Measurements from ENCODE around the gene ENTPD1. TPM values are rescaled to one million over a fixed set of nuclear protein-coding genes. Genes with fewer than 3 reads are reported as not detected.
"Not testable (repeated sequence)": the region's sequence is repeated elsewhere in the genome, so short reads cannot be mapped to it uniquely, and the experiment has no call there.

ENTPD1 gene
- total and polyA plus RNA-seq, 12 donors, result 4.5 to 35.2 (median 18.3) TPM

- Histone ChIP-seq H3K9me3 (replicated peaks in 1 of 3) (no peaks in the 10 kb centered on the region), H3K4me3 (no peak overlapping the region), H3K27me3 (no peaks in the 10 kb centered on the region), H3K4me1 (replicated peaks in 1 of 2) (no peaks in the 10 kb centered on the region), H3K36me3 (replicated peaks in 1 of 2) (no peaks in the 10 kb centered on the region), H3K27ac (peak overlapping the region in 1 of 5 donors; percentile 32)
- intact Hi-C loops (cut with DNase I), result no loop called here
- TF ChIP-seq CTCF (IDR thresholded peaks at IDR 0.05) (no peak), POLR2A (IDR thresholded peaks at IDR 0.05) (no peak)
- no peak for DNase-seq
- WGBS, 4 donors, result 69 to 77% (median 73%) methylated on average over 3 of the region's 3 CpGs
Observed at GRCh38 chr10:95759233-95759826, 3.4 kb downstream of the ENTPD1 start.

GRCh38 chr10:95761939-95762492 is 6.1 kb downstream of the ENTPD1 start:
- H3K4me3 ChIP-seq, result no peak overlapping the region
- 59 to 66% (median 62%) methylated on average over 3 of the region's 3 CpGs for WGBS, 4 donors
- H3K27ac ChIP-seq, result no peak overlapping the region
- intact Hi-C loops (cut with DNase I), result no loop called here
- DNase-seq, result no peak
- TF ChIP-seq CTCF (IDR thresholded peaks at IDR 0.05) (no peak), POLR2A (IDR thresholded peaks at IDR 0.05) (no peak)
- no peaks in the 10 kb centered on the region for H3K27me3 ChIP-seq
- no peaks in the 10 kb centered on the region for H3K9me3 ChIP-seq (replicated peaks in 1 of 3)
- H3K4me1 ChIP-seq (replicated peaks in 1 of 2), result no peaks in the 10 kb centered on the region
- no peaks in the 10 kb centered on the region for H3K36me3 ChIP-seq (replicated peaks in 1 of 2)

GRCh38 chr10:95767884-95768556 is 12.1 kb downstream of the ENTPD1 start:
- H3K27me3 ChIP-seq, result no peaks in the 10 kb centered on the region
- TF ChIP-seq POLR2A (IDR thresholded peaks at IDR 0.05), result no peak
- no peak for TF ChIP-seq CTCF (IDR thresholded peaks at IDR 0.05)
- peak overlapping the region in 2 of 5 donors; percentile 51 to 62 for H3K27ac ChIP-seq
- H3K4me1 ChIP-seq (replicated peaks in 1 of 2), result peaks cover 0 to 8% of the 10 kb centered on the region in 2 donors
- DNase-seq, result peak in 5 of 7 donors; percentile 28 to 73 (median 52)
- intact Hi-C loops (cut with DNase I), result no loop called here
- no peak overlapping the region for H3K4me3 ChIP-seq
- H3K36me3 ChIP-seq (replicated peaks in 1 of 2), result no peaks in the 10 kb centered on the region
- no peaks in the 10 kb centered on the region for H3K9me3 ChIP-seq (replicated peaks in 1 of 3)

- TF ChIP-seq POLR2A (IDR thresholded peaks at IDR 0.05), result no peak
- no peak for TF ChIP-seq CTCF (IDR thresholded peaks at IDR 0.05)
- no peak overlapping the region for H3K27ac ChIP-seq
- no peaks in the 10 kb centered on the region for H3K27me3 ChIP-seq
- DNase-seq, result no peak
- no peaks in the 10 kb centered on the region for H3K36me3 ChIP-seq (replicated peaks in 1 of 2)
- no peaks in the 10 kb centered on the region for H3K9me3 ChIP-seq (replicated peaks in 1 of 3)
- WGBS, 4 donors, result 84 to 90% (median 88%) methylated on average over 4 of the region's 4 CpGs
- no peak overlapping the region for H3K4me3 ChIP-seq
- H3K4me1 ChIP-seq (replicated peaks in 1 of 2), result peaks cover 0 to 8% of the 10 kb centered on the region in 2 donors
- intact Hi-C loops (cut with DNase I), result no loop called here
Observed at GRCh38 chr10:95770084-95770720, 14.2 kb downstream of the ENTPD1 start.

GRCh38 chr10:95773454-95773853 is 17.5 kb downstream of the ENTPD1 start:
- DNase-seq; H3K4me3 ChIP-seq; H3K36me3 ChIP-seq (replicated peaks in 1 of 2); H3K4me1 ChIP-seq (replicated peaks in 1 of 2); intact Hi-C loops (cut with DNase I); H3K27ac ChIP-seq; H3K9me3 ChIP-seq (replicated peaks in 1 of 3); H3K27me3 ChIP-seq: not testable (repeated sequence)
- 48 to 99% (median 74%) methylated on average over 2 of the region's 2 CpGs for WGBS, 4 donors

- H3K4me1 ChIP-seq (replicated peaks in 1 of 2); H3K9me3 ChIP-seq (replicated peaks in 1 of 3); DNase-seq; H3K27me3 ChIP-seq; H3K4me3 ChIP-seq; H3K27ac ChIP-seq; H3K36me3 ChIP-seq (replicated peaks in 1 of 2); intact Hi-C loops (cut with DNase I): not testable (repeated sequence)
- WGBS, 4 donors, result 84 to 90% (median 88%) methylated on average over 1 to 8 of the region's 8 CpGs
Observed at GRCh38 chr10:95777638-95778037, 21.7 kb downstream of the ENTPD1 start.

Measured in adrenal gland (tissue), 12 donors.